ENCODE results near the gene FSTL5. TPM values are rescaled to one million over a fixed set of nuclear protein-coding genes. Genes with fewer than 3 reads are reported as not detected.

FSTL5 gene
- total and polyA plus RNA-seq, 10 of the 15 experiments (the other 5 are each of a cell fraction or from before 2014, with no cell fraction given): 0.04 to 2.4 (median 0.08) TPM; not detected in 4

DNA sequence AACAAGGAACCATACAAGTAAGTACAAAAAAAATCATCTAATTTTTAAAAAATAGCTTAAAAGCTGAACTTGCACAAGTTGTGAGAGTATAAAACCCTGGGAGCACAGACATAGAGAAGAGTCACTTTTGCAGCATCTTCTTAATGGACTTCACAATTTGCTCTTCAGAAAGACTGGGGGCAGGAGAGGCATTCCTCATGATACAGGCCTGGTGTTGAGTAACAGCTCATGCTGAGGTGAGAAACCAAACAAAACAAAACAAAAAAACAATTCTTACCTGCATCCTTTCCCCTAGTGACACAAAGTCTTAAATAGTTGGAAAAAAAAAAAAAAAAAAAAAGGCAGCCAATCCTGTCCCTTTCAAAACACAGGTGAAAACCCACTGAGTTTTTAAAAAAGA, 562.8 kb downstream of the FSTL5 start (continued):
- TF ChIP-seq FOS (IDR thresholded peaks at IDR 0.05; ENCODE audit: borderline replicate concordance, extremely low read depth, insufficient read length) (no peak), SREBF1 (IDR thresholded peaks at IDR 0.05; ENCODE audit: low read length) (no peak), YBX1 (IDR thresholded peaks at IDR 0.05) (no peak), SIN3A (IDR thresholded peaks at IDR 0.05; ENCODE audit: low read depth, low read length) (no peak), STAT3 (IDR thresholded peaks at IDR 0.05; ENCODE audit: low read depth, low read length) (no peak), POLR2AphosphoS2 (IDR thresholded peaks at IDR 0.05; ENCODE audit: low read depth, low read length) (no peak)

- POLR2A ChIA-PET: no interaction called here
- intact Hi-C loops (cut with micrococcal nuclease; ENCODE audit: unreplicated experiment): no loop called here
- Histone ChIP-seq H2AFZ (ENCODE audit: control insufficient read depth, low read depth, low read length) (no peak overlapping the region), H3K9ac (ENCODE audit: control insufficient read depth, insufficient read depth, low read length) (no peak overlapping the region), H3K4me2 (ENCODE audit: control insufficient read depth, insufficient read depth) (no peak overlapping the region), H3K4me1 (ENCODE audit: control insufficient read depth, insufficient read depth, low read length) (no peaks in the 10 kb centered on the region), H3K4me3 (no peak overlapping the region), H4K20me1 (ENCODE audit: control insufficient read depth, insufficient read depth) (no peaks in the 10 kb centered on the region), H3K27me3 (replicated peaks in 1 of 2; ENCODE audit: control insufficient read depth in 2 of 2, insufficient read depth in 2 of 2, low read length in 1 of 2) (no peaks in the 10 kb centered on the region), H3K9me3 (replicated peaks; ENCODE audit: control insufficient read depth, insufficient read depth, low read length) (no peaks in the 10 kb centered on the region), H3K79me2 (ENCODE audit: control insufficient read depth, insufficient read depth, low read length) (no peaks in the 10 kb centered on the region), H3K36me3 (ENCODE audit: control insufficient read depth in 2 of 2, insufficient read depth in 2 of 2, low read length in 1 of 2) (no peaks in the 10 kb centered on the region), H3K27ac (ENCODE audit: control insufficient read depth, insufficient read depth) (no peak overlapping the region)
- SMC1A ChIA-PET (ENCODE audit: uncharacterized antibody, unreplicated experiment): interaction anchor here (1.0 kb wide), 2 partner anchors 15 to 356 kb away, joined by 3 to 5 read pairs; no protein-coding TSS in a partner anchor
- no peak for TF ChIP-seq POU2F2 (IDR thresholded peaks at IDR 0.05; ENCODE audit: borderline replicate concordance, low read depth, low read length)
- TF ChIP-seq NFXL1 (IDR thresholded peaks at IDR 0.05; ENCODE audit: borderline replicate concordance): no peak
- no peak for TF ChIP-seq HDAC2 (IDR thresholded peaks at IDR 0.05)
- TF ChIP-seq SUPT20H (IDR thresholded peaks at IDR 0.05; ENCODE audit: borderline replicate concordance, control insufficient read depth, low read depth, low read length): no peak
- TF ChIP-seq CHD2 (IDR thresholded peaks at IDR 0.05; ENCODE audit: borderline replicate concordance, low read depth, low read length): no peak
- TF ChIP-seq CBX3 (IDR thresholded peaks at IDR 0.05; ENCODE audit: borderline replicate concordance, low read depth): no peak
- TF ChIP-seq WRNIP1 (IDR thresholded peaks at IDR 0.05; ENCODE audit: borderline replicate concordance, low read depth, low read length): no peak
- FAIRE-seq (no peak), ATAC-seq (no peak), DNase-seq (ENCODE audit: low read depth, low spot score) (no peak)
- CTCF ChIA-PET: no interaction called here
- in situ Hi-C loops (cut with MboI): no loop called here
- no TSS peak for BruUV-seq (replicated peaks)
- 13% methylated on average over 2 of the region's 2 CpGs for WGBS (ENCODE audit: insufficient coverage, insufficient replicate concordance, low lambda C conversion rate, missing lambda C conversion rate)
- RAD21 ChIA-PET (ENCODE audit: unreplicated experiment): no interaction called here
Measured at GRCh38 chr4:161595230-161595771, 568.5 kb downstream of the FSTL5 start.

Data from GM12878 (cell line).